MM.1S (cell line): Measurements from ENCODE around the gene TREM1.

Experiments
- EZH2 ChIP-seq: fragments of 300-600 bp; sonication (generic); optimal IDR thresholded peaks from 2 replicates; pipeline ENCODE3; 2017; ENCODE audit warnings: low read depth, mild to moderate bottlenecking, antibody characterized with exemption, low read length, mixed read lengths
- TF ChIP-seq, protein P1 (sequence below): fragments of 300-600 bp; sonication (generic); IDR thresholded peaks from 2 replicates; pipeline ENCODE4 v1.5.1; 2016; ENCODE audit warnings: antibody characterized with exemption, low read length, mixed read lengths

DNA sequence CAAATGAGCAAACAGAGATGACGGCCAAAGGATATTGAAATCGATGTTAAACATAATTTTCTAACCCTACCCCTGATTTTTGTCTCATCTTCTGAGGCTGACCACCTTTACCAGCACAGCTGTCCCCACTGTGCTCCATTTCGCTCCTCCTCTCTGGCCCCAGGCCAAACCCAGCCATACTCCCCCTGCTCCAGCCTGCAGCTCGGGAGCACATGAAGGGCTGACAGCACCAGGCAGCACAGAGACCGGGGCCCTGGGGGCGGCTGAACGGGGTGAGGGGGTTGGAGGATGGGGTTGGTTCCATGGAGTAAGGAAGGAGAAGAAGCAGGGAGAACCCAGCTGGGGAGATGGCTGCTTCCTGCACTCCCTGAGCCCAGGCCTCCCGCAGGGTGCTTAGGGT lies 45.8 kb upstream of the TREM1 start:
- no peak for TF ChIP-seq EZH2
- TF ChIP-seq, protein P1, sequence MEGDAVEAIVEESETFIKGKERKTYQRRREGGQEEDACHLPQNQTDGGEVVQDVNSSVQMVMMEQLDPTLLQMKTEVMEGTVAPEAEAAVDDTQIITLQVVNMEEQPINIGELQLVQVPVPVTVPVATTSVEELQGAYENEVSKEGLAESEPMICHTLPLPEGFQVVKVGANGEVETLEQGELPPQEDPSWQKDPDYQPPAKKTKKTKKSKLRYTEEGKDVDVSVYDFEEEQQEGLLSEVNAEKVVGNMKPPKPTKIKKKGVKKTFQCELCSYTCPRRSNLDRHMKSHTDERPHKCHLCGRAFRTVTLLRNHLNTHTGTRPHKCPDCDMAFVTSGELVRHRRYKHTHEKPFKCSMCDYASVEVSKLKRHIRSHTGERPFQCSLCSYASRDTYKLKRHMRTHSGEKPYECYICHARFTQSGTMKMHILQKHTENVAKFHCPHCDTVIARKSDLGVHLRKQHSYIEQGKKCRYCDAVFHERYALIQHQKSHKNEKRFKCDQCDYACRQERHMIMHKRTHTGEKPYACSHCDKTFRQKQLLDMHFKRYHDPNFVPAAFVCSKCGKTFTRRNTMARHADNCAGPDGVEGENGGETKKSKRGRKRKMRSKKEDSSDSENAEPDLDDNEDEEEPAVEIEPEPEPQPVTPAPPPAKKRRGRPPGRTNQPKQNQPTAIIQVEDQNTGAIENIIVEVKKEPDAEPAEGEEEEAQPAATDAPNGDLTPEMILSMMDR, result no peak
